ENCODE data around the gene CXCL6.
A peak's percentile ranks its signal among the peaks of the same experiment; 100 is the strongest.

Gene CXCL6

GRCh38 chr4:73811841-73812240, 24.6 kb upstream of the CXCL6 start:
- ChIA-PET POLR2A (no interaction called here), CTCF (interaction anchor here (0.8 to 1.0 kb wide), 2 partner anchors 8 to 36 kb away, joined by 3 read pairs; no protein-coding TSS in a partner anchor)

GRCh38 chr4:73814679-73815078, 21.8 kb upstream of the CXCL6 start:
- Histone ChIP-seq H3K27me3 (replicated peaks in 2 of 5; ENCODE audit: control insufficient read depth in 4 of 5, insufficient read depth in 5 of 5, low read length in 4 of 5) (no peaks in the 10 kb centered on the region), H3K9me3 (ENCODE audit: control extremely low read depth in 1 of 5, control insufficient read depth in 4 of 5, insufficient read depth in 2 of 5, low read depth in 1 of 5, low read length in 4 of 5) (no peaks in the 10 kb centered on the region), H3K4me1 (ENCODE audit: control extremely low read depth in 1 of 4, control insufficient read depth in 4 of 4, insufficient read depth in 4 of 4, low read length in 3 of 4) (peaks cover 7 to 31% (median 16%) of the 10 kb centered on the region in 4 experiments), H3K4me3 (ENCODE audit: control insufficient read depth in 1 of 7, extremely low read depth in 1 of 7, insufficient read depth in 4 of 7, low read depth in 2 of 7, low read length in 6 of 7) (peak overlapping the region in 1 of 7 experiments; percentile 19), H3K27ac (ENCODE audit: insufficient read depth in 1 of 2, low read depth in 1 of 2, low read length in 2 of 2, poor library complexity in 1 of 2, severe bottlenecking in 2 of 2) (peak overlapping the region in 1 of 2 experiments; percentile 9), H3K36me3 (ENCODE audit: control insufficient read depth in 4 of 4, insufficient read depth in 4 of 4, low read length in 3 of 4) (no peaks in the 10 kb centered on the region)
- ChIA-PET CTCF (no interaction called here), POLR2A (no interaction called here)
- DNase-seq = no peak
- WGBS (ENCODE audit: insufficient coverage) = 100% methylated on average over 1 of the region's 1 CpG

More at GRCh38 chr4:73811841-73812240, 24.6 kb upstream of the CXCL6 start:
- no peaks in the 10 kb centered on the region for H3K9me3 ChIP-seq (ENCODE audit: control extremely low read depth in 1 of 5, control insufficient read depth in 4 of 5, insufficient read depth in 2 of 5, low read depth in 1 of 5, low read length in 4 of 5)
- no peaks in the 10 kb centered on the region for H3K27me3 ChIP-seq (replicated peaks in 2 of 5; ENCODE audit: control insufficient read depth in 4 of 5, insufficient read depth in 5 of 5, low read length in 4 of 5)
- H3K4me1 ChIP-seq (ENCODE audit: control extremely low read depth in 1 of 4, control insufficient read depth in 4 of 4, insufficient read depth in 4 of 4, low read length in 3 of 4) = peaks cover 7 to 20% (median 13%) of the 10 kb centered on the region in 4 experiments
- 100% methylated on average over 1 of the region's 1 CpG for WGBS (ENCODE audit: insufficient coverage)
- H3K36me3 ChIP-seq (ENCODE audit: control insufficient read depth in 4 of 4, insufficient read depth in 4 of 4, low read length in 3 of 4) = no peaks in the 10 kb centered on the region
- no peak overlapping the region for H3K27ac ChIP-seq (ENCODE audit: insufficient read depth in 1 of 2, low read depth in 1 of 2, low read length in 2 of 2, poor library complexity in 1 of 2, severe bottlenecking in 2 of 2)
- DNase-seq = no peak
- no peak overlapping the region for H3K4me3 ChIP-seq (ENCODE audit: control insufficient read depth in 1 of 7, extremely low read depth in 1 of 7, insufficient read depth in 4 of 7, low read depth in 2 of 7, low read length in 6 of 7)

- Histone ChIP-seq H3K4me1 (ENCODE audit: control extremely low read depth in 1 of 4, control insufficient read depth in 4 of 4, insufficient read depth in 4 of 4, low read length in 3 of 4) (peaks cover 7 to 31% (median 16%) of the 10 kb centered on the region in 4 experiments), H3K27me3 (replicated peaks in 2 of 5; ENCODE audit: control insufficient read depth in 4 of 5, insufficient read depth in 5 of 5, low read length in 4 of 5) (no peaks in the 10 kb centered on the region), H3K4me3 (ENCODE audit: control insufficient read depth in 1 of 7, extremely low read depth in 1 of 7, insufficient read depth in 4 of 7, low read depth in 2 of 7, low read length in 6 of 7) (peak overlapping the region in 1 of 7 experiments; percentile 19), H3K27ac (ENCODE audit: insufficient read depth in 1 of 2, low read depth in 1 of 2, low read length in 2 of 2, poor library complexity in 1 of 2, severe bottlenecking in 2 of 2) (peak overlapping the region in 1 of 2 experiments; percentile 9), H3K36me3 (ENCODE audit: control insufficient read depth in 4 of 4, insufficient read depth in 4 of 4, low read length in 3 of 4) (no peaks in the 10 kb centered on the region), H3K9me3 (ENCODE audit: control extremely low read depth in 1 of 5, control insufficient read depth in 4 of 5, insufficient read depth in 2 of 5, low read depth in 1 of 5, low read length in 4 of 5) (no peaks in the 10 kb centered on the region)
- no CpG with 5 or more reads among the region's 1 CpG for WGBS (ENCODE audit: insufficient coverage)
- DNase-seq = peak; percentile 42 to 89 (median 81)
- CTCF ChIA-PET = no interaction called here
- POLR2A ChIA-PET = no interaction called here
Observed at GRCh38 chr4:73815145-73815544, 21.3 kb upstream of the CXCL6 start.

- H3K36me3 ChIP-seq (ENCODE audit: control insufficient read depth in 4 of 4, insufficient read depth in 4 of 4, low read length in 3 of 4) = no peaks in the 10 kb centered on the region
- CTCF ChIA-PET = no interaction called here
- 86% methylated on average over 1 of the region's 3 CpGs for WGBS (ENCODE audit: insufficient coverage)
- H3K27ac ChIP-seq (ENCODE audit: insufficient read depth in 1 of 2, low read depth in 1 of 2, low read length in 2 of 2, poor library complexity in 1 of 2, severe bottlenecking in 2 of 2) = no peak overlapping the region
- POLR2A ChIA-PET = interaction anchor here (0.6 kb wide), 1 partner anchor 12 kb away, joined by 4 read pairs; no protein-coding TSS in a partner anchor
- H3K4me1 ChIP-seq (ENCODE audit: control extremely low read depth in 1 of 4, control insufficient read depth in 4 of 4, insufficient read depth in 4 of 4, low read length in 3 of 4) = peaks cover 7 to 31% (median 16%) of the 10 kb centered on the region in 4 experiments
- no peaks in the 10 kb centered on the region for H3K27me3 ChIP-seq (replicated peaks in 2 of 5; ENCODE audit: control insufficient read depth in 4 of 5, insufficient read depth in 5 of 5, low read length in 4 of 5)
- peak; percentile 43 to 91 (median 82) for DNase-seq
- no peaks in the 10 kb centered on the region for H3K9me3 ChIP-seq (ENCODE audit: control extremely low read depth in 1 of 5, control insufficient read depth in 4 of 5, insufficient read depth in 2 of 5, low read depth in 1 of 5, low read length in 4 of 5)
- peak overlapping the region in 2 of 7 experiments; percentile 12 to 33 for H3K4me3 ChIP-seq (ENCODE audit: control insufficient read depth in 1 of 7, extremely low read depth in 1 of 7, insufficient read depth in 4 of 7, low read depth in 2 of 7, low read length in 6 of 7)
Observed at GRCh38 chr4:73816814-73817213, 19.7 kb upstream of the CXCL6 start.

- no peaks in the 10 kb centered on the region for H3K27me3 ChIP-seq (replicated peaks in 2 of 5; ENCODE audit: control insufficient read depth in 4 of 5, insufficient read depth in 5 of 5, low read length in 4 of 5)
- 50% methylated on average over 1 of the region's 1 CpG for WGBS (ENCODE audit: insufficient coverage)
- POLR2A ChIA-PET = interaction anchor here (0.6 kb wide), 1 partner anchor 13 kb away, joined by 4 read pairs; no protein-coding TSS in a partner anchor
- H3K27ac ChIP-seq (ENCODE audit: insufficient read depth in 1 of 2, low read depth in 1 of 2, low read length in 2 of 2, poor library complexity in 1 of 2, severe bottlenecking in 2 of 2) = no peak overlapping the region
- H3K4me1 ChIP-seq (ENCODE audit: control extremely low read depth in 1 of 4, control insufficient read depth in 4 of 4, insufficient read depth in 4 of 4, low read length in 3 of 4) = peaks cover 7 to 31% (median 16%) of the 10 kb centered on the region in 4 experiments
- H3K36me3 ChIP-seq (ENCODE audit: control insufficient read depth in 4 of 4, insufficient read depth in 4 of 4, low read length in 3 of 4) = no peaks in the 10 kb centered on the region
- no peak for DNase-seq
- no peaks in the 10 kb centered on the region for H3K9me3 ChIP-seq (ENCODE audit: control extremely low read depth in 1 of 5, control insufficient read depth in 4 of 5, insufficient read depth in 2 of 5, low read depth in 1 of 5, low read length in 4 of 5)
- CTCF ChIA-PET = interaction anchor here (0.7 to 1.0 kb wide), 2 partner anchors 10 to 26 kb away, joined by 3 to 4 read pairs; no protein-coding TSS in a partner anchor
- H3K4me3 ChIP-seq (ENCODE audit: control insufficient read depth in 1 of 7, extremely low read depth in 1 of 7, insufficient read depth in 4 of 7, low read depth in 2 of 7, low read length in 6 of 7) = peak overlapping the region in 1 of 7 experiments; percentile 33
Observed at GRCh38 chr4:73817341-73817740, 19.1 kb upstream of the CXCL6 start.

GRCh38 chr4:73821325-73821724, 15.2 kb upstream of the CXCL6 start:
- Histone ChIP-seq H3K27me3 (replicated peaks in 2 of 5; ENCODE audit: control insufficient read depth in 4 of 5, insufficient read depth in 5 of 5, low read length in 4 of 5) (no peaks in the 10 kb centered on the region), H3K27ac (ENCODE audit: insufficient read depth in 1 of 2, low read depth in 1 of 2, low read length in 2 of 2, poor library complexity in 1 of 2, severe bottlenecking in 2 of 2) (no peak overlapping the region), H3K9me3 (ENCODE audit: control extremely low read depth in 1 of 5, control insufficient read depth in 4 of 5, insufficient read depth in 2 of 5, low read depth in 1 of 5, low read length in 4 of 5) (no peaks in the 10 kb centered on the region), H3K4me1 (ENCODE audit: control extremely low read depth in 1 of 4, control insufficient read depth in 4 of 4, insufficient read depth in 4 of 4, low read length in 3 of 4) (peaks cover 0 to 16% (median 8%) of the 10 kb centered on the region in 4 experiments), H3K36me3 (ENCODE audit: control insufficient read depth in 4 of 4, insufficient read depth in 4 of 4, low read length in 3 of 4) (no peaks in the 10 kb centered on the region), H3K4me3 (ENCODE audit: control insufficient read depth in 1 of 7, extremely low read depth in 1 of 7, insufficient read depth in 4 of 7, low read depth in 2 of 7, low read length in 6 of 7) (no peak overlapping the region)
- no CpG with 5 or more reads among the region's 4 CpGs for WGBS (ENCODE audit: insufficient coverage)
- POLR2A ChIA-PET = no interaction called here
- DNase-seq = no peak
- CTCF ChIA-PET = no interaction called here

GRCh38 chr4:73822389-73822788, 14.1 kb upstream of the CXCL6 start:
- POLR2A ChIA-PET = no interaction called here
- H3K4me3 ChIP-seq (ENCODE audit: control insufficient read depth in 1 of 7, extremely low read depth in 1 of 7, insufficient read depth in 4 of 7, low read depth in 2 of 7, low read length in 6 of 7) = no peak overlapping the region
- no peak for DNase-seq
- H3K9me3 ChIP-seq (ENCODE audit: control extremely low read depth in 1 of 5, control insufficient read depth in 4 of 5, insufficient read depth in 2 of 5, low read depth in 1 of 5, low read length in 4 of 5) = peaks cover 0 to 6% (median 2%) of the 10 kb centered on the region in 5 experiments
- no peak overlapping the region for H3K27ac ChIP-seq (ENCODE audit: insufficient read depth in 1 of 2, low read depth in 1 of 2, low read length in 2 of 2, poor library complexity in 1 of 2, severe bottlenecking in 2 of 2)
- CTCF ChIA-PET = interaction anchor here (1.5 kb wide), 1 partner anchor 9 kb away, joined by 4 read pairs; no protein-coding TSS in a partner anchor
- H3K4me1 ChIP-seq (ENCODE audit: control extremely low read depth in 1 of 4, control insufficient read depth in 4 of 4, insufficient read depth in 4 of 4, low read length in 3 of 4) = peaks cover 0 to 6% (median 1%) of the 10 kb centered on the region in 4 experiments
- WGBS (ENCODE audit: insufficient coverage) = 100% methylated on average over 3 of the region's 3 CpGs
- no peaks in the 10 kb centered on the region for H3K36me3 ChIP-seq (ENCODE audit: control insufficient read depth in 4 of 4, insufficient read depth in 4 of 4, low read length in 3 of 4)
- no peaks in the 10 kb centered on the region for H3K27me3 ChIP-seq (replicated peaks in 2 of 5; ENCODE audit: control insufficient read depth in 4 of 5, insufficient read depth in 5 of 5, low read length in 4 of 5)
